Epidermal melanocyte (primary cell): ENCODE measurements around the gene MEGF10.

Experiments used
- DNase-seq: peaks from one replicate; pipeline ENCODE4 v3.0.0; 2011; ENCODE audit warnings: low spot score; ENCODE audit not compliant: insufficient read length

MEGF10 gene

GRCh38 chr5:127367946-127368465, 77.4 kb downstream of the MEGF10 start:
- no peak for DNase-seq

GRCh38 chr5:127369796-127370195, 79.2 kb downstream of the MEGF10 start:
- no peak for DNase-seq

GRCh38 chr5:127370631-127371030, 80.0 kb downstream of the MEGF10 start:
- no peak for DNase-seq

GRCh38 chr5:127373858-127374491, 83.4 kb downstream of the MEGF10 start:
- DNase-seq = no peak

- no peak for DNase-seq
These were observed 84.5 kb downstream of the MEGF10 start for GRCh38 chr5:127375124-127375523.

GRCh38 chr5:127375544-127376091, 85.0 kb downstream of the MEGF10 start:
- no peak for DNase-seq

- DNase-seq = no peak
These were observed 87.1 kb downstream of the MEGF10 start for GRCh38 chr5:127377651-127378050.

GRCh38 chr5:127385936-127386335, 95.3 kb downstream of the MEGF10 start:
- DNase-seq = no peak

- DNase-seq = no peak
These were observed 96.0 kb downstream of the MEGF10 start for GRCh38 chr5:127386557-127386956.

- DNase-seq = no peak
These were observed 99.0 kb downstream of the MEGF10 start for GRCh38 chr5:127389601-127390000.

- DNase-seq = no peak
These were observed 102.2 kb downstream of the MEGF10 start for GRCh38 chr5:127392762-127393161.

GRCh38 chr5:127396490-127397155, 106.0 kb downstream of the MEGF10 start:
- no peak for DNase-seq

- DNase-seq = no peak
These were observed 107.9 kb downstream of the MEGF10 start for GRCh38 chr5:127398508-127398907.

- no peak for DNase-seq
These were observed 108.5 kb downstream of the MEGF10 start for GRCh38 chr5:127399068-127399467.

GRCh38 chr5:127400539-127400938, 109.9 kb downstream of the MEGF10 start:
- no peak for DNase-seq

GRCh38 chr5:127400946-127401670, 110.5 kb downstream of the MEGF10 start:
- DNase-seq = no peak

GRCh38 chr5:127402361-127402760, 111.8 kb downstream of the MEGF10 start:
- DNase-seq = no peak

GRCh38 chr5:127404190-127404589, 113.6 kb downstream of the MEGF10 start:
- DNase-seq = no peak

GRCh38 chr5:127406326-127407121, 115.9 kb downstream of the MEGF10 start:
- no peak for DNase-seq

- no peak for DNase-seq
These were observed 118.8 kb downstream of the MEGF10 start for GRCh38 chr5:127409246-127409917.
